Hepatocyte (in vitro differentiated cells): ENCODE data around the gene RCHY1. TPM values are rescaled to one million over a fixed set of nuclear protein-coding genes. Genes with fewer than 3 reads are reported as not detected.

ENCODE experiments used
- DNase-seq: peaks from one replicate; pipeline ENCODE4 v3.0.0-alpha.2; 2016; ENCODE audit warnings: low spot score
- H2AFZ ChIP-seq: fragments of 200-600 bp; sonication (generic); 2 replicates; pipeline ENCODE4 v1.6.0; 2016; ENCODE audit warnings: antibody characterized with exemption, mild to moderate bottlenecking
- H3K27ac ChIP-seq: fragments of 200-600 bp; sonication (generic); 2 replicates; pipeline ENCODE4 v1.5.1; 2016; ENCODE audit warnings: mild to moderate bottlenecking
- H3K27me3 ChIP-seq: fragments of 200-600 bp; sonication (generic); 2 replicates; pipeline ENCODE4 v1.6.1; 2016
- H3K36me3 ChIP-seq: fragments of 200-600 bp; sonication (generic); replicated peaks from 2 replicates; pipeline ENCODE4 v1.5.1; 2016; ENCODE audit warnings: low read depth; ENCODE audit not compliant: insufficient read depth
- H3K4me1 ChIP-seq: fragments of 200-600 bp; sonication (generic); 2 replicates; pipeline ENCODE4 v1.5.1; 2016; ENCODE audit warnings: mild to moderate bottlenecking, moderate library complexity; ENCODE audit not compliant: insufficient read depth
- H3K4me2 ChIP-seq: fragments of 200-600 bp; sonication (generic); 2 replicates; pipeline ENCODE4 v1.6.0; 2016
- H3K4me3 ChIP-seq: fragments of 200-600 bp; sonication (generic); 2 replicates; pipeline ENCODE4 v1.5.1; 2016; ENCODE audit warnings: mild to moderate bottlenecking
- H3K79me2 ChIP-seq: fragments of 200-600 bp; sonication (generic); 2 replicates; pipeline ENCODE4 v1.6.0; 2017; ENCODE audit warnings: mild to moderate bottlenecking
- H3K9me2 ChIP-seq: fragments of 200-600 bp; sonication (generic); replicated peaks from 2 replicates; pipeline ENCODE4 v1.6.0; 2017; ENCODE audit warnings: mild to moderate bottlenecking; ENCODE audit not compliant: insufficient read depth
- H3K9me3 ChIP-seq: fragments of 200-600 bp; sonication (generic); 2 replicates; pipeline ENCODE4 v1.5.1; 2016; ENCODE audit warnings: low read depth, mild to moderate bottlenecking
- H4K20me1 ChIP-seq: fragments of 200-600 bp; sonication (generic); 2 replicates; pipeline ENCODE4 v1.6.0; 2016; ENCODE audit warnings: mild to moderate bottlenecking; ENCODE audit not compliant: insufficient read depth, poor library complexity, severe bottlenecking
- EZH2 ChIP-seq: fragments of 200-600 bp; sonication (generic); IDR thresholded peaks from 2 replicates; pipeline ENCODE4 v1.6.1; 2016; ENCODE audit warnings: antibody characterized with exemption, mild to moderate bottlenecking, borderline replicate concordance
- EZH2phosphoT487 ChIP-seq: fragments of 200-600 bp; sonication (generic); IDR thresholded peaks from one replicate; pipeline ENCODE4 v1.6.1; 2018; ENCODE audit warnings: antibody characterized with exemption, mild to moderate bottlenecking, low read depth, moderate library complexity; ENCODE audit not compliant: unreplicated experiment, severe bottlenecking
- WGBS: methylation state at CpG from one replicate; pipeline ENCODE4 v1.1.6; 2016; ENCODE audit warnings: low lambda C conversion rate; ENCODE audit errors: missing lambda C conversion rate; 5-methylcytosine and 5-hydroxymethylcytosine counted together
- polyA plus RNA-seq: library from polyadenylated mRNA; unstranded; fragments of >200 nt; fragmentation: Nextera tagmentation; extraction: Ambion mirVana; gene quantifications from 2 replicates; pipeline ENCODE4 v1.2.1, GENCODE V29; 2016
- total RNA-seq: library from RNA; depleted of rRNA; stranded (reverse); fragments of >200 nt; gene quantifications from 2 replicates; pipeline ENCODE4 v1.2.3, GENCODE V29; 2014
- TF ChIP-seq, protein P1 (sequence below): fragments of 200-600 bp; sonication (generic); IDR thresholded peaks from 2 replicates; pipeline ENCODE4 v1.5.1; 2016; ENCODE audit warnings: antibody characterized with exemption, mild to moderate bottlenecking; ENCODE audit not compliant: poor library complexity

Gene RCHY1
- total RNA-seq (28.9 and 43.3 TPM in 2 replicates), polyA plus RNA-seq (29.1 and 30.0 TPM in 2 replicates)

DNA sequence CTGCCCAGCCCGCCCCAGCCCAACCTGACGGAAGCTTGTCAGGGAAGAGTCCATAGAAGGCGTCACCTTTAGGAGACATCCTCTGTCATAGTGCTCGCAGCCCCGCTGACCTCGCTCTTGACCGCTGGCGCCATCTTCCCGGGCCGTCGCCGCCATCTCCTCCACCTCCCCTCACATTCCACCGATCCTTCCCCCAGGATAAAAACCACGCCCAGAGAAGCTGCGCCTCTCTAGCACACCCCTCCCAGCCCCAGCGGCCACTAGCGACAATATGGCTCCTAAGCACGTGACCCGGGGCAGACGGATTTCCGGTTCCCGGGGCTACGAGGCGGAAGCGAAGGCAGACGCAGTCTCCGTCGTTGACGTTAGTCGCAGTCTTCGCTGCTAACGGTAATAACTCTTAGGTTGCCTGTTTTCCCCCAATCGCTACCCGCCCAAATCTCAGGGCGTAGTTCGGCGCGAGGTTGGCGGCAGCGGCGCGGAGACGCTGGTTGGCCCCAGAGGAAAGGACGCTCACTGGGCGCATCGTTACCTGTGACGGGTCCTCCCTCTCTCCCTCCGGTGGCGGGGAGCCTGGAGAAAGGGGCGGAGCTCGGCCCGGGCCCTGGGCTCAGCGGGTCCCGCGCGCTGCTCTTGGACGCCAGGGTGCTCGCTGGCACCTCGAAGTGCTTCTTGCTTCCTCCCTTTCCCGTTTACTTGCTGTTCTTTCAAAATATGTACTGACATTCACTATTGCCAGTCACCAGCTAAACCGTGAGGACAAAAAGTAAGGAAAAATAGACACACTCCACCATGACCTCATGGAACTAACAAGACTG is at the start of gene RCHY1, which contains the start of gene THAP6:
TSS of gene RCHY1 (minus strand) at position 273 of the 818 bp plus-strand sequence. CDS start at position 156, 117 bp downstream.
TSS of gene THAP6 (plus strand) at position 343 of the 818 bp plus-strand sequence. CDS start 980 bp downstream, outside the sequence.
- H3K27ac ChIP-seq, result peak within 1 kb of the TSS; percentile 94
- no peaks in the 10 kb centered on the region for H3K27me3 ChIP-seq
- H2AFZ ChIP-seq, result peak within 1 kb of the TSS; percentile 79
- WGBS, result 2% methylated on average over 61 of the region's 61 CpGs
- peaks cover 29% of the 10 kb centered on the region for H3K4me1 ChIP-seq
- H3K4me3 ChIP-seq, result peak within 1 kb of the TSS; percentile 68
- DNase-seq, result peak; percentile 99
- no peaks in the 10 kb centered on the region for H3K36me3 ChIP-seq
- H3K79me2 ChIP-seq, result peaks cover 75% of the 10 kb centered on the region
- peak within 1 kb of the TSS; percentile 88 for H3K4me2 ChIP-seq
- no peaks in the 10 kb centered on the region for H3K9me2 ChIP-seq
- no peaks in the 10 kb centered on the region for H4K20me1 ChIP-seq
- TF ChIP-seq EZH2phosphoT487 (no peak), EZH2 (no peak)
- TF ChIP-seq, protein P1, sequence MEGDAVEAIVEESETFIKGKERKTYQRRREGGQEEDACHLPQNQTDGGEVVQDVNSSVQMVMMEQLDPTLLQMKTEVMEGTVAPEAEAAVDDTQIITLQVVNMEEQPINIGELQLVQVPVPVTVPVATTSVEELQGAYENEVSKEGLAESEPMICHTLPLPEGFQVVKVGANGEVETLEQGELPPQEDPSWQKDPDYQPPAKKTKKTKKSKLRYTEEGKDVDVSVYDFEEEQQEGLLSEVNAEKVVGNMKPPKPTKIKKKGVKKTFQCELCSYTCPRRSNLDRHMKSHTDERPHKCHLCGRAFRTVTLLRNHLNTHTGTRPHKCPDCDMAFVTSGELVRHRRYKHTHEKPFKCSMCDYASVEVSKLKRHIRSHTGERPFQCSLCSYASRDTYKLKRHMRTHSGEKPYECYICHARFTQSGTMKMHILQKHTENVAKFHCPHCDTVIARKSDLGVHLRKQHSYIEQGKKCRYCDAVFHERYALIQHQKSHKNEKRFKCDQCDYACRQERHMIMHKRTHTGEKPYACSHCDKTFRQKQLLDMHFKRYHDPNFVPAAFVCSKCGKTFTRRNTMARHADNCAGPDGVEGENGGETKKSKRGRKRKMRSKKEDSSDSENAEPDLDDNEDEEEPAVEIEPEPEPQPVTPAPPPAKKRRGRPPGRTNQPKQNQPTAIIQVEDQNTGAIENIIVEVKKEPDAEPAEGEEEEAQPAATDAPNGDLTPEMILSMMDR, result no peak
- no peaks in the 10 kb centered on the region for H3K9me3 ChIP-seq

DNA sequence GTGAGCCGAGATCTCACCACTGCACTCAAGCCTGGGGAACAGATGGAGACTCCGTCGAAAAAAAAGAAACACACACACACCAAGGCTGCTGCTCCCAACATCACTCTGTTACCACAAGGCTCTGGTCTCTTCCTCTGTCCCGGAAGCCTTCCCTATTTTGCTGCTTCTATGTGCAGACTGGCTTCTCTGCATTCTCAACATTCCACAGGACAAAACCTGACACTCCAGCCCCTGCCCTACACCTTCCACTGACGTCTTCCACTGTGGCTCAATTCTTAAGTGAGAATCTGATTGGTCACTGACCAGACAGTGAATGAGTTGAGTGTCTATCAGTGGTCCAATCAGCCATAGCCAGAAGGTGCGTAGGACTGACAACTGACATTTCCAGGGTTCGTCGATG is 47.6 kb upstream of the RCHY1 start:
- Histone ChIP-seq H3K4me2 (no peak overlapping the region), H3K9me3 (no peaks in the 10 kb centered on the region), H3K9me2 (no peaks in the 10 kb centered on the region), H3K27me3 (no peaks in the 10 kb centered on the region), H3K27ac (no peak overlapping the region), H4K20me1 (no peaks in the 10 kb centered on the region), H3K4me3 (no peak overlapping the region), H3K36me3 (no peaks in the 10 kb centered on the region), H3K79me2 (no peaks in the 10 kb centered on the region), H2AFZ (no peak overlapping the region), H3K4me1 (no peaks in the 10 kb centered on the region)
- TF ChIP-seq EZH2 (no peak), EZH2phosphoT487 (no peak)
- TF ChIP-seq, protein P1, result no peak
- no peak for DNase-seq
- whole genome bisulfite sequencing, result 63% methylated on average over 8 of the region's 8 CpGs

DNA sequence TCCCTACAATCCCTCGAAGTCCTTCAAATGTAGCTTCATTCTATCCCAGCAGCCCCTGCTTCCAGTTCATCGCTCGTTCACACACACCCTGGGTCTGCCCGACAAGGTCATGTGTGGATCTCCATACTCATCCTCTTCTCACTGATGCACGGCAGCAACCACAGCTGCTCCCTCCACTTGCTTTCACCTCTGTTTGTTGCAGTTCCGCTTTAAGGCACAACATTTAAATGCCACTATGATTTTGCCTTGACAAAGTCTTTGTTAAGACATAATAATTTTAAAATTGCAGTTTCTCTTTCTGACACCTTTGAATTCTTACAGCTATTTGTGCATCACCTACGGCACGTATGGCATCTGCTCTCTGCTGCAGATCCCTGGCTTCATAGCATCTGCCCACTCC is 43.5 kb upstream of the RCHY1 start:
- Histone ChIP-seq H3K4me3 (no peak overlapping the region), H4K20me1 (no peaks in the 10 kb centered on the region), H3K27ac (no peak overlapping the region), H3K4me2 (no peak overlapping the region), H3K36me3 (no peaks in the 10 kb centered on the region), H3K27me3 (no peaks in the 10 kb centered on the region), H3K79me2 (no peaks in the 10 kb centered on the region), H3K9me3 (no peaks in the 10 kb centered on the region), H2AFZ (no peak overlapping the region), H3K9me2 (no peaks in the 10 kb centered on the region), H3K4me1 (no peaks in the 10 kb centered on the region)
- WGBS, result 87% methylated on average over 8 of the region's 8 CpGs
- no peak for DNase-seq
- TF ChIP-seq EZH2 (no peak), EZH2phosphoT487 (no peak)
- TF ChIP-seq, protein P1, result no peak
